K562 (cell line): Measurements from ENCODE around the gene ANKRD24. TPM values are rescaled to one million over a fixed set of nuclear protein-coding genes. Genes with fewer than 3 reads are reported as not detected.

Experiments
- CUX1 ChIP-seq: fragments of 200-800 bp; sonication (Bioruptor generic); IDR thresholded peaks from 2 replicates; pipeline ENCODE4 v1.6.1; 2016; ENCODE audit warnings: missing genetic modification characterization, missing compliant biosample characterization
- EP400 ChIP-seq: fragments of 450-650 bp; IDR thresholded peaks from 2 replicates; pipeline ENCODE4 v1.6.1; 2017; ENCODE audit warnings: antibody characterized with exemption, mild to moderate bottlenecking, moderate library complexity
- HMGXB4 ChIP-seq: sonication (generic); formaldehyde crosslinking; IDR thresholded peaks from 2 replicates; pipeline ENCODE4 v1.8.1; 2023; ENCODE audit warnings: mild to moderate bottlenecking, missing genetic modification reagents
- MTF1 ChIP-seq: fragments of 250-450 bp; sonication (Bioruptor Pico); IDR thresholded peaks from 2 replicates; pipeline ENCODE4 v1.9.0; 2021; ENCODE audit warnings: moderate library complexity, mild to moderate bottlenecking, inconsistent platforms, borderline replicate concordance
- PTBP1 ChIP-seq: fragments of 200-400 bp; formaldehyde crosslinking; IDR thresholded peaks from 2 replicates; pipeline ENCODE4 v1.6.1; 2017; ENCODE audit warnings: low read depth, low read length
- THAP7 ChIP-seq: fragments of 250-450 bp; sonication (Bioruptor Pico); IDR thresholded peaks from 2 replicates; pipeline ENCODE4 v1.5.0; 2021
- ZNF146 ChIP-seq: IDR thresholded peaks from one replicate; pipeline ENCODE4 v1.6.1; 2018; ENCODE audit warnings: missing compliant biosample characterization; ENCODE audit not compliant: unreplicated experiment
- ZNF354B ChIP-seq: fragments of 250-450 bp; sonication (Bioruptor Pico); IDR thresholded peaks from 2 replicates; pipeline ENCODE4 v1.4.0; 2020
- polyA plus RNA-seq, 8 experiments: library from polyadenylated mRNA; depleted of rRNA in 4 of 8; stranded (reverse) in 5 of 8; unstranded in 3 of 8; fragments of >200 nt; fragmentation: Nextera tagmentation in 2 of 8; fragmentation: Illumina TruSeq in 1 of 8; extraction: Ambion mirVana in 2 of 8; extraction: Trizol in 1 of 8; gene quantifications; 2 replicates each; pipeline versions ENCODE4 v1.2.1 to v1.2.3, GENCODE V29; 2011 to 2014; ENCODE audit warnings: inconsistent platforms in 1 of 8, missing spikeins in 1 of 8
- total RNA-seq, 7 experiments: library from RNA; depleted of rRNA in 6 of 7; stranded (reverse); fragments of >200 nt in 6 of 7; fragmentation: Illumina TruSeq in 2 of 7; extraction: Trizol in 2 of 7; gene quantifications; 2 replicates each; pipeline versions ENCODE4 v1.2.1 to v1.2.3, GENCODE V29; 2011 to 2021; ENCODE audit warnings: low replicate concordance in 1 of 7

The ANKRD24 gene
- total and polyA plus RNA-seq, 9 of the 15 experiments (the other 6 are each of a cell fraction or from before 2014, with no cell fraction given), result 0.07 to 0.12 (median 0.09) TPM; not detected in 5

GRCh38 chr19:4172861-4173473, 9.5 kb upstream of the ANKRD24 start (continued):
- TF ChIP-seq CUX1 (CRISPR knock-in tag) (no peak), EP400 (no peak), MTF1 (CRISPR knock-in tag) (no peak), HMGXB4 (CRISPR knock-in tag) (no peak), PTBP1 (no peak), ZNF146 (CRISPR knock-in tag) (no peak), ZNF354B (CRISPR knock-in tag) (no peak), THAP7 (CRISPR knock-in tag) (no peak)
